Natural killer cell (primary cell): ENCODE data around the gene SENP6. TPM values are rescaled to one million over a fixed set of nuclear protein-coding genes. Genes with fewer than 3 reads are reported as not detected.

Experiments used
- ATAC-seq, 3 donors: fragments of 150-1000 bp in 2 of 3; fragments of 200-7000 bp in 1 of 3; cut with Tn5 transposase; 1 replicate in 1 of 3; 2 replicates in 2 of 3; pipeline ENCODE4 v1.10.0; 2021; ENCODE audit warnings: mild to moderate bottlenecking in 2 of 3, moderate library complexity in 2 of 3
- DNase-seq, 2 donors: peaks; one replicate each; pipeline versions ENCODE4 v3.0.0 to v3.0.0-alpha.2; 2013 to 2021; ENCODE audit warnings: mixed read lengths in 1 of 2
- H3K27ac ChIP-seq: one replicate; pipeline ENCODE4 v1.5.1; 2013; ENCODE audit warnings: mild to moderate bottlenecking, low read length
- H3K27me3 ChIP-seq: one replicate; pipeline ENCODE4 v1.6.1; 2013; ENCODE audit warnings: low read length; ENCODE audit not compliant: control insufficient read depth, insufficient read depth
- H3K36me3 ChIP-seq: one replicate; pipeline ENCODE4 v1.6.1; 2013; ENCODE audit warnings: low read length; ENCODE audit not compliant: control insufficient read depth, insufficient read depth
- H3K4me1 ChIP-seq: one replicate; pipeline ENCODE4 v1.6.1; 2013; ENCODE audit warnings: low read length; ENCODE audit not compliant: control insufficient read depth, insufficient read depth
- H3K4me3 ChIP-seq: one replicate; pipeline ENCODE4 v1.5.1; 2013; ENCODE audit warnings: low read length
- H3K9me3 ChIP-seq: one replicate; pipeline ENCODE4 v1.6.1; 2013; ENCODE audit warnings: low read length; ENCODE audit not compliant: control insufficient read depth, insufficient read depth
- H3K27ac Mint-ChIP-seq, 2 donors: one replicate each; pipeline ENCODE4 v1.8.0; 2022; ENCODE audit warnings: mild to moderate bottlenecking in 2 of 2, mixed read lengths in 2 of 2, moderate library complexity in 1 of 2
- H3K27me3 Mint-ChIP-seq, 2 donors: one replicate each; pipeline ENCODE4 v1.8.0; 2022; ENCODE audit warnings: low read depth in 2 of 2, mixed read lengths in 2 of 2
- H3K36me3 Mint-ChIP-seq: one replicate; pipeline ENCODE4 v1.8.0; 2022; ENCODE audit warnings: mixed read lengths
- H3K4me1 Mint-ChIP-seq, 2 donors: one replicate each; pipeline ENCODE4 v1.8.0; 2022; ENCODE audit warnings: mixed read lengths in 2 of 2
- H3K4me3 Mint-ChIP-seq: one replicate; pipeline ENCODE4 v1.8.0; 2022; ENCODE audit warnings: mild to moderate bottlenecking, moderate library complexity, mixed read lengths
- H3K9me3 Mint-ChIP-seq, 2 donors: one replicate each; pipeline ENCODE4 v1.8.0; 2022; ENCODE audit warnings: mixed read lengths in 2 of 2
- CTCF ChIP-seq: fragments of 200-600 bp; IDR thresholded peaks from one replicate; pipeline ENCODE4 v1.8.0; 2022; ENCODE audit warnings: antibody characterized with exemption
- WGBS: methylation state at CpG from one replicate; pipeline ENCODE4 v1.1.7; 2013; ENCODE audit warnings: missing lambda C conversion rate; ENCODE audit not compliant: insufficient coverage; 5-methylcytosine and 5-hydroxymethylcytosine counted together
- intact Hi-C: fragments of 100-400 bp; cut with micrococcal nuclease; formaldehyde crosslinking; loops from one replicate; pipeline ENCODE4 v1.14.2; 2022
- total RNA-seq, 4 donors: library from RNA; stranded (reverse); fragments of 120-200 nt in 1 of 4; gene quantifications; one replicate each; pipeline versions ENCODE4 v1.2.3 to v1.2.4, GENCODE V29; 2013 to 2022

The SENP6 gene
- total RNA-seq, 3 donors from 2014 or later (not counting 1 experiment from before 2014, with no cell fraction given), result 102 to 117 (median 108) TPM

DNA sequence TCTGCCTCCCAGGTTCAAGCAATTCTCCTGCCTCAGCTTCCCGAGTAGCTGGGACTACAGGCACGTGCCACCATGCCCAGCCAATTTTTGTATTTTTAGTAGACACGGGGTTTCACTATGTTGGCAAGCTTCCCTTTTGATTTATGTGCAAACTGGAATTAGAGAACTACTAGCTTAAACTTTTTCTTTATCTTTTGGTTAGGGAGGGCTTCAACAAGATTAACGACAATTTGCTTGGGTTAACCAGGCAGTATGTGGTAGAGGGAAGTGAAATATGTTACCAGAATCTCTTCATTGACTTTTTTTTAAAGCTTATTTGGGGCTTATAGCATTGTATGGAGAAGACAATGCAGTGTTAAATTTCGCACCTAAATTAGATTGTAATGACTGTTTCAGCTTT is 156.4 kb downstream of the SENP6 start:
- Histone ChIP-seq H3K9me3 (no peaks in the 10 kb centered on the region), H3K27ac (no peak overlapping the region), H3K27me3 (no peaks in the 10 kb centered on the region), H3K36me3 (no peaks in the 10 kb centered on the region), H3K4me3 (no peak overlapping the region), H3K4me1 (no peaks in the 10 kb centered on the region)
- DNase-seq, result no peak
- Mint-ChIP-seq H3K27ac (no peak overlapping the region), H3K9me3 (no peaks in the 10 kb centered on the region), H3K4me1 (no peaks in the 10 kb centered on the region), H3K36me3 (no peaks in the 10 kb centered on the region), H3K4me3 (no peak overlapping the region), H3K27me3 (peaks cover 0 to 6% of the 10 kb centered on the region in 2 donors)
- no peak for TF ChIP-seq CTCF
- WGBS, result 25% methylated on average over 5 of the region's 5 CpGs
- no peak for ATAC-seq
- intact Hi-C loops, result no loop called here

DNA sequence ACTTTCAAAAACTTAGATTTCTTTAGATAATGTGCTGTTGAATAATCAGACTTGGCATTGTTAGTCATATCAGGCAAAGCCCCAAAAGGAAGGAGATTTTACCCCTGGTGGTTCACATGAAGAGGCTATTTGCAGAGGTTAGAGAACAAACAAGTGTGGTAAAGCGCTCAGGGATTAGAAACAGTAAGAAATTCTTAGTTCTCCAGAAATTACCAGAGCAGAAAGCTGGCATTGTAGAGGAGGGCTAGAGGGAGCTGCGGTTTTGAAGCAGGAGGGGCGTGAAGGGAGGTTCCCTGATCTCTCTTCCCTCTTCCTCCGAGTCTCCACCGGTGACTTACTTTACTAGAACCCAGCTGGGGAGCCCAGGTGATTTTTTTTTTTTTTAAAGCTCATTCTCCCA is 157.5 kb downstream of the SENP6 start:
- H3K27ac Mint-ChIP-seq, result no peak overlapping the region
- ATAC-seq, result no peak
- WGBS, result 37% methylated on average over 3 of the region's 5 CpGs
- H3K4me1 ChIP-seq, result no peaks in the 10 kb centered on the region
- H3K9me3 ChIP-seq, result no peaks in the 10 kb centered on the region
- no peak for DNase-seq
- H3K27ac ChIP-seq, result no peak overlapping the region
- no peaks in the 10 kb centered on the region for H3K4me1 Mint-ChIP-seq
- no peak overlapping the region for H3K4me3 ChIP-seq
- no peaks in the 10 kb centered on the region for H3K9me3 Mint-ChIP-seq
- H3K27me3 ChIP-seq, result no peaks in the 10 kb centered on the region
- intact Hi-C loops, result no loop called here
- peaks cover 3 to 9% of the 10 kb centered on the region in 2 donors for H3K27me3 Mint-ChIP-seq
- no peak overlapping the region for H3K4me3 Mint-ChIP-seq
- TF ChIP-seq CTCF, result no peak
- no peaks in the 10 kb centered on the region for H3K36me3 Mint-ChIP-seq
- H3K36me3 ChIP-seq, result no peaks in the 10 kb centered on the region

DNA sequence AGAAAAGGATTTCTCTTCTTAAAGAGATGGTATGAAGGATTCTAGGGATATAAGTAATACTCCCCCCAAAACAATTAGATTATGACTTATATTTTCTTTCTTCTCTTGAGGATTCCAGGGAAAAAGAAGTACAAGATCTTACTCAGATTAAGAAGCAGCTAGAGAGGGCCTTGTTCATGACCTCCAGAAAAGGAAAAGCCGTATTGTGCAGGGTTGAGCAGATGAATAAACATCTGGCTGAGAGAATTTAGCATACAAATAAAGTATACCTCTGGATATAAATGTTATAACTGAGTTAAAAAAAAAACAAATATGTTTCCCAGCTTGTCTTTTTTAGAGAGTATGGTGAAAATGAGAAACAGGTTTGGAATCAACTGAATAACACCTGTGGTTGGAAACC is 158.6 kb downstream of the SENP6 start:
- H3K27ac Mint-ChIP-seq, result no peak overlapping the region
- ATAC-seq (no peak), DNase-seq (no peak)
- peaks cover 7 to 9% of the 10 kb centered on the region in 2 donors for H3K27me3 Mint-ChIP-seq
- Histone ChIP-seq H3K4me3 (no peak overlapping the region), H3K27me3 (no peaks in the 10 kb centered on the region), H3K9me3 (no peaks in the 10 kb centered on the region), H3K4me1 (no peaks in the 10 kb centered on the region), H3K36me3 (no peaks in the 10 kb centered on the region), H3K27ac (no peak overlapping the region)
- no peak overlapping the region for H3K4me3 Mint-ChIP-seq
- no peaks in the 10 kb centered on the region for H3K4me1 Mint-ChIP-seq
- intact Hi-C loops, result no loop called here
- no peaks in the 10 kb centered on the region for H3K36me3 Mint-ChIP-seq
- WGBS, result 100% methylated on average over 1 of the region's 1 CpG
- no peaks in the 10 kb centered on the region for H3K9me3 Mint-ChIP-seq
- TF ChIP-seq CTCF, result no peak

- no CpG with 5 or more reads among the region's 1 CpG for WGBS
- H3K9me3 ChIP-seq, result no peaks in the 10 kb centered on the region
- no peaks in the 10 kb centered on the region for H3K36me3 ChIP-seq
- no peak overlapping the region for H3K4me3 Mint-ChIP-seq
- ATAC-seq (no peak), DNase-seq (no peak)
- no peaks in the 10 kb centered on the region for H3K36me3 Mint-ChIP-seq
- H3K4me1 Mint-ChIP-seq, result no peaks in the 10 kb centered on the region
- H3K4me3 ChIP-seq, result no peak overlapping the region
- no peaks in the 10 kb centered on the region for H3K4me1 ChIP-seq
- intact Hi-C loops, result no loop called here
- H3K27ac ChIP-seq, result no peak overlapping the region
- no peak for TF ChIP-seq CTCF
- peaks cover 7 to 8% of the 10 kb centered on the region in 2 donors for H3K27me3 Mint-ChIP-seq
- H3K27me3 ChIP-seq, result no peaks in the 10 kb centered on the region
- H3K9me3 Mint-ChIP-seq, result no peaks in the 10 kb centered on the region
- H3K27ac Mint-ChIP-seq, result no peak overlapping the region
Measured at GRCh38 chr6:75761489-75761888, 159.8 kb downstream of the SENP6 start.
